NCI-H82 treated with DMSO at 0.1 percent for 48 hours (cell line): Measurements from ENCODE around the gene TIGD1.
"Not testable (repeated sequence)": the region's sequence is repeated elsewhere in the genome, so short reads cannot be mapped to it uniquely, and the experiment has no call there.

ENCODE experiments used
- DNase-seq: peaks from one replicate; lab custom pipeline; 2025; ENCODE audit not compliant: unreplicated experiment; lab: John Stamatoyannopoulos, UW

The TIGD1 gene

GRCh38 chr2:232571026-232571474, 20.7 kb upstream of the TIGD1 start:
- no peak for DNase-seq

- DNase-seq, result not testable (repeated sequence)
Observed at GRCh38 chr2:232570481-232570880, 20.1 kb upstream of the TIGD1 start.

- no peak for DNase-seq
Observed at GRCh38 chr2:232569541-232569940, 19.2 kb upstream of the TIGD1 start.

- DNase-seq, result no peak
Observed at GRCh38 chr2:232568161-232568560, 17.8 kb upstream of the TIGD1 start.

DNA sequence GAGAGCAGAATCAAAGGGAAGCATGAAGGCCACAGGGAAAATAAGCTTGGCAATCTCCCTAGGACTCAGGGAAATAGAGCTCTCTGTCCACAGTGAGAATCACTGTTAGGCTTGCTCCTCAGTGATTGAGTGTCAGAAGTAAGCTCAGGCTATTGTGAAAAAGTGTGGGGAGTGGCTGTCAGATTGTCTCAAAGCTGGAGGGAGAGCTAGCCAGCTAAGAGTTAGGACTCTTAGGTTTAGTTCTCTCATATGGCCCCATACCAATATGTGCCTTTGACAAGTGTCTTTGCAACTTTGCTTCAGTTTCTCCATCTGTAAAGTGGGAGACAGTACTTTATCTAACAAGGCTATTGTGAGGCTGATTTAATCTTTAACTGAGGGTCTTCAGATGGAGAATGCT, 17.4 kb upstream of the TIGD1 start:
- DNase-seq, result no peak

GRCh38 chr2:232563580-232563979, 13.2 kb upstream of the TIGD1 start:
- no peak for DNase-seq

- no peak for DNase-seq
Observed at GRCh38 chr2:232562515-232563151, 12.3 kb upstream of the TIGD1 start.

- no peak for DNase-seq
Observed at GRCh38 chr2:232556426-232556825, 6.1 kb upstream of the TIGD1 start.

- no peak for DNase-seq
Observed at GRCh38 chr2:232551776-232552175, 1.4 kb upstream of the TIGD1 start.

- no peak for DNase-seq
Observed at GRCh38 chr2:232551250-232551638, 887 bp upstream of the TIGD1 start.

DNA sequence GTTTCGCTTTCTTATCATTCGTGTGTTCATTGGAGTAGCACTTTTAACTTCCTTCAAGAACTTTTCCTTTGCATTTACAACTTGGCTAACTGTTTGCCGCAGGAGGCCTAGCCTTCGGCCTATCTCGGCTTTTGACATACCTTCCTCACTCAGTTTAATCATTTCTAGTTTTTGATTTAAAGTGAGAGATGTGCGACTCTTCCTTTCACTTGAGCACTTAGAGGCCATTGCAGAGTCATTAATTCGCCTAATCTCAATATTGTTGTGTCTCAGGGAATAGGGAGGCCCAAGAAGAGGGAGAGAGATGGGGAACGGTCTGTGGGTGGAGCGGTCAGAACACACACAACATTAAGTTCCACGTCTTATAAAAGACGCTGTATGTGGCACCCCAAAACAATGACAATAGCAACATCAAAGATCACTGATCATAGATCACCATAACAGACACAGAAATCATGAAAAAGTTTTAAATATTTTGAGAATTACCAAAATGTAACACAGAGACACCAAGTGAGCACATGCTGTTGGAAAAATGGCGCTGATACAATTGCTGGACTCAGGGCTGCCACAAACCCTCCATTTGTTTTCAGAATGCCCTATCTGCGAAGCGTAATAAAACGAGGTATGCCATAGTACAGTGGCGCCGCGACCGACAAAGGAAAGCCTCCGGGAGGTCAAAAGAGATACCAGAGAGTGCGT, 553 bp downstream of the TIGD1 start:
- DNase-seq, result no peak

GRCh38 chr2:232547991-232548390, 2.4 kb downstream of the TIGD1 start:
- no peak for DNase-seq

GRCh38 chr2:232545511-232546375, 4.6 kb downstream of the TIGD1 start:
- DNase-seq, result no peak

- DNase-seq, result no peak
Observed at GRCh38 chr2:232544674-232545073, 5.7 kb downstream of the TIGD1 start.

GRCh38 chr2:232543928-232544631, 6.3 kb downstream of the TIGD1 start:
- no peak for DNase-seq

DNA sequence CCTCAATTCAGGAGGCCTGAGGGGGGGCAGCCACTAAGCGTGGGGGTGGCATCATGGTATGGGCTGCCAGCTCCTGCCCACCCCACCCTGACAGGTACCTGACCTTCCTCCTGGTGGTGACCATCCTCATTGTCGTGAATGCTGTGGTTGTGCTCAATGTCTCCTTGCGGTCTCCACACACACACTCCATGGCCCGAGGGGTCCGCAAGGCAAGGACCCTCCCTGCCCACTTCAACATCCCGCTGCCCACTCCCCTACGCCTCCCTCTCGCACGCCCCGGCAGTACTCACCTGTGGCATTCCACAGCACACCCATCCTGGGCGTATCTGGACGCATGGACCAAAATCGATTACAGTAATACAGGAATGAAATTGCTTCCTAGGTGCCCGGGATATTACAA, 6.9 kb downstream of the TIGD1 start:
- no peak for DNase-seq

DNA sequence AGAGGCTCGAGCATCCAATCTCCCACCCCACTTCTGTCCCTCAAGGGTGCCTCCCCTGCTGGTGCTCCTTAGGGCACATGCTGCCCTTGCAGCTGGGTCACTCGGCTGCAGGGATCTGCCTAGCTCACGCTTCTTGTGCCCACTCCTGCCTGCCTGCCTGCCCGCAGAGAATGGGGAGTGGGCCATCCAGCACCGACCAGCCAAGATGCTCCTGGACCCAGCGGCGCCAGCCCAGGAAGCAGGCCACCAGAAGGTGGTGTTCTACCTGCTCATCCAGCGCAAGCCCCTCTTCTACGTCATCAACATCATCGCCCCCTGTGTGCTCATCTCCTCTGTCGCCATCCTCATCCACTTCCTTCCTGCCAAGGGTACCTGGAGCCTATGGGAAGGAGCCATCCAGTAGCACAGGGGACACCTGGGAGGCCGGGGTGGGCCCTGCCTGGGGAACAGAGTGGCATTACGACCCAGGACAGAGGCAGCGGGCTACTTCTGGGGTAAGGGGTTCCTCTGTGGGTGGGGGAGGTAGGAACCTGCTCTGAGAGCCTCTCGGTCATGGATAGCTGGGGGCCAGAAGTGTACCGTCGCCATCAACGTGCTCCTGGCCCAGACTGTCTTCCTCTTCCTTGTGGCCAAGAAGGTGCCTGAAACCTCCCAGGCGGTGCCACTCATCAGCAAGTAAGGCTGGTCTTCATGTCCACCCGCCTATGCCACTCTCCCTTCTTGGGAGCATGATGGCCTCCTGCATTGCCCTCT, 7.5 kb downstream of the TIGD1 start:
- no peak for DNase-seq

DNA sequence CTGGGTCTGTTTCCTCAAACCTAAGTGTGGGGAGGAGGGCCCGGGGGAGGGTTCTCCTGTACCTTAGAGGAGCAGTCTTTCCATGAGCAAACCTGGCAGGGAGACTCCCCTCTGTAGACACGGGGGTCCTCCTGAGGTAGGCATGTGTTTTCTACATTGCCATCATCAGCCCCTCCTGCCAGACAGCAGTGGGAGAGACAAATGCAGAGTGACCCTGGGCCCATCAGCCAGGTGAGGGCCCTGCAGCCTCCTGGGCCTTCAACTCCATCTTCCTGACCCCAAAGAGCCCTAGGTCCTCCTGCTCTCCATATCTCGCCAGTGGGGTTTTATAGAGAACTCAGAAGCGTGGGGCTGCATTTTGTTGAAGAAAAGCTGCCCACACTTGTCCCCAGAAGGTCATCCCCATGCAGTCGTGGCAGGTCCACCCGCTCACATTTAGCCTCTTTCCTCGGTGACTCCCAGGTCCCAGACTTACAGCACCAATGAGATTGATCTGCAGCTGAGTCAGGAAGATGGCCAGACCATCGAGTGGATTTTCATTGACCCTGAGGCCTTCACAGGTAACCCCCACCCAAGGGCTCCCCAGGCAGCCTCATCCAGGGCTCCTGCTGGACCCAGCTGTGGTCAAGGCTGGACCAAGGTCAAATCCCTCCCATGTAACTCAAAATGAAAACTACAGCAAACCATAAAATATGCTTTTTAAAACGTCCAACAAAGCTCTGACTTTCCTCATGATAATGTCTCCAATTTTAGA, 8.2 kb downstream of the TIGD1 start:
- no peak for DNase-seq

GRCh38 chr2:232541195-232541960, 9.0 kb downstream of the TIGD1 start:
- no peak for DNase-seq
